Trophoblast cell (in vitro differentiated cells and primary cell): ENCODE data around the gene UBE2J2.

ENCODE experiments used
- DNase-seq, 2 donors: peaks; one replicate each; pipeline ENCODE4 v3.0.0-alpha.2; 2016
- H2AFZ ChIP-seq: 2 replicates; pipeline ENCODE4 v1.6.1; 2013; ENCODE audit warnings: low read length, moderate library complexity, mild to moderate bottlenecking; ENCODE audit not compliant: insufficient read depth, poor library complexity
- H2AK5ac ChIP-seq: 2 replicates; pipeline ENCODE4 v1.6.1; 2013; ENCODE audit warnings: mild to moderate bottlenecking, low read length
- H2BK120ac ChIP-seq: 2 replicates; pipeline ENCODE4 v1.6.1; 2013; ENCODE audit warnings: low read length, mild to moderate bottlenecking, moderate library complexity; ENCODE audit not compliant: insufficient read depth, poor library complexity
- H2BK12ac ChIP-seq: 2 replicates; pipeline ENCODE4 v1.6.1; 2013; ENCODE audit warnings: mild to moderate bottlenecking, low read length, moderate library complexity
- H2BK5ac ChIP-seq: 2 replicates; pipeline ENCODE4 v1.6.1; 2013; ENCODE audit warnings: low read length, low read depth, moderate library complexity, mild to moderate bottlenecking; ENCODE audit not compliant: poor library complexity
- H3K14ac ChIP-seq: 2 replicates; pipeline ENCODE4 v1.6.1; 2013; ENCODE audit warnings: mild to moderate bottlenecking, low read length
- H3K18ac ChIP-seq: 2 replicates; pipeline ENCODE4 v1.6.1; 2013; ENCODE audit warnings: mild to moderate bottlenecking, low read length
- H3K23ac ChIP-seq: 2 replicates; pipeline ENCODE4 v1.6.1; 2013; ENCODE audit warnings: low read length
- H3K27ac ChIP-seq: 2 replicates; pipeline ENCODE4 v1.5.1; 2013; ENCODE audit warnings: low read depth, mild to moderate bottlenecking, inconsistent platforms, low read length, moderate library complexity
- H3K27me3 ChIP-seq: 2 replicates; pipeline ENCODE4 v1.6.1; 2013; ENCODE audit warnings: inconsistent platforms, mild to moderate bottlenecking, low read length, moderate library complexity; ENCODE audit not compliant: insufficient read depth
- H3K36me3 ChIP-seq, 2 experiments: 1 replicate in 1 of 2; 2 replicates in 1 of 2; pipeline ENCODE4 v1.6.1; 2013; ENCODE audit warnings: low read length in 2 of 2, mild to moderate bottlenecking in 2 of 2, moderate library complexity in 1 of 2; ENCODE audit not compliant: insufficient read depth in 2 of 2, control insufficient read depth in 1 of 2
- H3K4ac ChIP-seq: 2 replicates; pipeline ENCODE4 v1.6.1; 2013; ENCODE audit warnings: low read depth, mild to moderate bottlenecking, low read length, moderate library complexity
- H3K4me1 ChIP-seq, 2 experiments: 1 replicate in 1 of 2; 2 replicates in 1 of 2; pipeline ENCODE4 v1.6.1; 2013; ENCODE audit warnings: low read length in 2 of 2, mild to moderate bottlenecking in 2 of 2, moderate library complexity in 1 of 2; ENCODE audit not compliant: insufficient read depth in 2 of 2, control insufficient read depth in 1 of 2
- H3K4me2 ChIP-seq: 2 replicates; pipeline ENCODE4 v1.6.1; 2013; ENCODE audit warnings: inconsistent platforms, mild to moderate bottlenecking, low read length, moderate library complexity
- H3K4me3 ChIP-seq: 2 replicates; pipeline ENCODE4 v1.5.1; 2013; ENCODE audit warnings: mild to moderate bottlenecking, low read depth, low read length, inconsistent platforms
- H3K79me1 ChIP-seq: one replicate; pipeline ENCODE4 v1.6.1; 2013; ENCODE audit warnings: low read length
- H3K79me2 ChIP-seq: 2 replicates; pipeline ENCODE4 v1.6.1; 2013; ENCODE audit warnings: low read length, mild to moderate bottlenecking; ENCODE audit not compliant: control insufficient read depth, insufficient read depth, poor library complexity
- H3K9ac ChIP-seq: 2 replicates; pipeline ENCODE4 v1.6.1; 2013; ENCODE audit warnings: mild to moderate bottlenecking, low read length
- H3K9me3 ChIP-seq: 2 replicates; pipeline ENCODE4 v1.6.1; 2013; ENCODE audit warnings: low read depth, mild to moderate bottlenecking, control low read depth, inconsistent platforms, low read length; ENCODE audit not compliant: insufficient read depth
- H4K12ac ChIP-seq: 2 replicates; pipeline ENCODE4 v1.6.1; 2013; ENCODE audit warnings: low read depth, mild to moderate bottlenecking, low read length, moderate library complexity
- H4K8ac ChIP-seq: 2 replicates; pipeline ENCODE4 v1.6.1; 2013; ENCODE audit warnings: low read depth, mild to moderate bottlenecking, low read length, moderate library complexity
- H4K91ac ChIP-seq: one replicate; pipeline ENCODE4 v1.6.1; 2013; ENCODE audit warnings: low read depth, mild to moderate bottlenecking, low read length, moderate library complexity
- WGBS: extraction: QIAGEN DNeasy Blood & Tissue Kit; methylation state at CpG from one replicate; pipeline ENCODE4 v1.1.7; 2013; ENCODE audit warnings: missing lambda C conversion rate; ENCODE audit not compliant: insufficient read length, insufficient coverage; ENCODE audit errors: extremely low coverage; 5-methylcytosine and 5-hydroxymethylcytosine counted together

The UBE2J2 gene

GRCh38 chr1:1230656-1231399 is 42.8 kb downstream of the UBE2J2 start:
- no peak overlapping the region for H3K27ac ChIP-seq
- peak overlapping the region; percentile 79 for H3K18ac ChIP-seq
- no CpG with 5 or more reads among the region's 24 CpGs for WGBS
- H3K23ac ChIP-seq, result no peak overlapping the region
- peak overlapping the region; percentile 96 for H3K14ac ChIP-seq
- H2AK5ac ChIP-seq, result peak overlapping the region; percentile 22
- peak overlapping the region; percentile 41 for H3K4ac ChIP-seq
- H2BK120ac ChIP-seq, result peak overlapping the region; percentile 94
- H2BK12ac ChIP-seq, result peak overlapping the region; percentile 16
- peak overlapping the region; percentile 95 for H3K4me3 ChIP-seq
- peak overlapping the region; percentile 96 for H4K91ac ChIP-seq
- peaks cover 16% of the 10 kb centered on the region in 2 experiments for H3K4me1 ChIP-seq
- H2AFZ ChIP-seq, result peak overlapping the region; percentile 99
- peak overlapping the region; percentile 96 for H4K12ac ChIP-seq
- H4K8ac ChIP-seq, result peak overlapping the region; percentile 96
- peak overlapping the region; percentile 74 for H2BK5ac ChIP-seq
- peaks cover 14% of the 10 kb centered on the region for H3K79me2 ChIP-seq
- peaks cover 10% of the 10 kb centered on the region for H3K79me1 ChIP-seq
- peak in 1 of 2 donors; percentile 21 for DNase-seq
- peak overlapping the region; percentile 96 for H3K9ac ChIP-seq
- H3K4me2 ChIP-seq, result peak overlapping the region; percentile 91
- peaks cover 40 to 46% of the 10 kb centered on the region in 2 experiments for H3K36me3 ChIP-seq
- peaks cover 12% of the 10 kb centered on the region for H3K9me3 ChIP-seq
- no peaks in the 10 kb centered on the region for H3K27me3 ChIP-seq

GRCh38 chr1:1229770-1230169 is 43.9 kb downstream of the UBE2J2 start:
- no peak overlapping the region for H4K8ac ChIP-seq
- H3K4me2 ChIP-seq, result no peak overlapping the region
- no peak for DNase-seq
- peaks cover 16% of the 10 kb centered on the region in 2 experiments for H3K4me1 ChIP-seq
- peak overlapping the region; percentile 36 for H3K9ac ChIP-seq
- peak overlapping the region; percentile 2 for H3K4ac ChIP-seq
- H4K91ac ChIP-seq, result no peak overlapping the region
- H2AFZ ChIP-seq, result no peak overlapping the region
- no peak overlapping the region for H2BK5ac ChIP-seq
- no peak overlapping the region for H4K12ac ChIP-seq
- no peak overlapping the region for H3K27ac ChIP-seq
- H3K27me3 ChIP-seq, result no peaks in the 10 kb centered on the region
- peak overlapping the region; percentile 17 for H3K23ac ChIP-seq
- H3K79me2 ChIP-seq, result peaks cover 14% of the 10 kb centered on the region
- no peak overlapping the region for H2BK12ac ChIP-seq
- H2AK5ac ChIP-seq, result no peak overlapping the region
- no peak overlapping the region for H3K4me3 ChIP-seq
- H3K18ac ChIP-seq, result no peak overlapping the region
- H3K79me1 ChIP-seq, result peaks cover 10% of the 10 kb centered on the region
- no CpG with 5 or more reads among the region's 19 CpGs for WGBS
- peaks cover 51 to 57% of the 10 kb centered on the region in 2 experiments for H3K36me3 ChIP-seq
- no peak overlapping the region for H3K14ac ChIP-seq
- peaks cover 14% of the 10 kb centered on the region for H3K9me3 ChIP-seq
- no peak overlapping the region for H2BK120ac ChIP-seq

GRCh38 chr1:1228596-1229321 is 44.9 kb downstream of the UBE2J2 start:
- peaks cover 10% of the 10 kb centered on the region for H3K79me1 ChIP-seq
- H3K27ac ChIP-seq, result no peak overlapping the region
- no CpG with 5 or more reads among the region's 28 CpGs for WGBS
- H2BK12ac ChIP-seq, result no peak overlapping the region
- H4K91ac ChIP-seq, result no peak overlapping the region
- no peak overlapping the region for H2AK5ac ChIP-seq
- peaks cover 49 to 56% of the 10 kb centered on the region in 2 experiments for H3K36me3 ChIP-seq
- H3K27me3 ChIP-seq, result no peaks in the 10 kb centered on the region
- H3K4ac ChIP-seq, result no peak overlapping the region
- no peak overlapping the region for H3K9ac ChIP-seq
- no peak overlapping the region for H2BK120ac ChIP-seq
- H3K4me3 ChIP-seq, result no peak overlapping the region
- H3K4me1 ChIP-seq, result peaks cover 16% of the 10 kb centered on the region in 2 experiments
- H3K4me2 ChIP-seq, result no peak overlapping the region
- no peak overlapping the region for H3K14ac ChIP-seq
- H3K79me2 ChIP-seq, result peaks cover 14% of the 10 kb centered on the region
- H4K12ac ChIP-seq, result no peak overlapping the region
- H3K23ac ChIP-seq, result no peak overlapping the region
- peaks cover 14% of the 10 kb centered on the region for H3K9me3 ChIP-seq
- no peak overlapping the region for H2BK5ac ChIP-seq
- H4K8ac ChIP-seq, result no peak overlapping the region
- DNase-seq, result no peak
- no peak overlapping the region for H3K18ac ChIP-seq
- H2AFZ ChIP-seq, result no peak overlapping the region

GRCh38 chr1:1228187-1228586 is 45.5 kb downstream of the UBE2J2 start:
- Histone ChIP-seq H3K79me2 (peaks cover 14% of the 10 kb centered on the region), H3K14ac (no peak overlapping the region), H4K91ac (no peak overlapping the region), H3K4me1 (peaks cover 14 to 15% of the 10 kb centered on the region in 2 experiments), H3K27ac (no peak overlapping the region), H3K4ac (no peak overlapping the region), H3K36me3 (peaks cover 50 to 61% of the 10 kb centered on the region in 2 experiments), H3K9me3 (peaks cover 12% of the 10 kb centered on the region), H4K8ac (no peak overlapping the region), H3K4me2 (no peak overlapping the region), H3K27me3 (no peaks in the 10 kb centered on the region), H4K12ac (no peak overlapping the region), H3K9ac (no peak overlapping the region), H2AK5ac (no peak overlapping the region), H3K18ac (no peak overlapping the region), H3K23ac (no peak overlapping the region), H3K79me1 (peaks cover 10% of the 10 kb centered on the region), H2BK120ac (no peak overlapping the region), H3K4me3 (no peak overlapping the region), H2BK5ac (no peak overlapping the region), H2AFZ (no peak overlapping the region), H2BK12ac (no peak overlapping the region)
- WGBS, result no CpG with 5 or more reads among the region's 30 CpGs
- DNase-seq, result no peak
